ENCODE measurements around the gene DENND6A.
"Not testable (repeated sequence)": the region's sequence is repeated elsewhere in the genome, so short reads cannot be mapped to it uniquely, and the experiment has no call there.

DENND6A gene

GRCh38 chr3:57627976-57628375 lies 64.9 kb downstream of the DENND6A start:
- DNase-seq: peak; percentile 44

- no peak for DNase-seq
These were observed 68.1 kb downstream of the DENND6A start for GRCh38 chr3:57624801-57625200.

- DNase-seq: no peak
These were observed 70.5 kb downstream of the DENND6A start for GRCh38 chr3:57622362-57622761.

- no peak for DNase-seq
These were observed 75.1 kb downstream of the DENND6A start for GRCh38 chr3:57617739-57618138.

- no peak for DNase-seq
These were observed 76.6 kb downstream of the DENND6A start for GRCh38 chr3:57616233-57616632.

- not testable (repeated sequence) for DNase-seq
These were observed 81.0 kb downstream of the DENND6A start for GRCh38 chr3:57611870-57612269.

GRCh38 chr3:57605683-57606082 lies 87.2 kb downstream of the DENND6A start:
- DNase-seq: no peak

- DNase-seq: no peak
These were observed 87.9 kb downstream of the DENND6A start for GRCh38 chr3:57604971-57605370.

- DNase-seq: no peak
These were observed 92.7 kb downstream of the DENND6A start for GRCh38 chr3:57600195-57600594.

GRCh38 chr3:57598765-57599360 lies 94.0 kb downstream of the DENND6A start:
- DNase-seq: no peak

- DNase-seq: peak; percentile 92
These were observed 95.6 kb downstream of the DENND6A start, which contains the start of gene ARF4 for GRCh38 chr3:57597127-57597923. Gene ARF4 (minus strand): TSS chr3:57597344. CDS start chr3:57597140, 204 bp downstream.

GRCh38 chr3:57596495-57597126 lies 96.3 kb downstream of the DENND6A start:
- DNase-seq: no peak

- no peak for DNase-seq
These were observed 98.3 kb downstream of the DENND6A start for GRCh38 chr3:57594576-57594975.

- DNase-seq: no peak
These were observed 98.7 kb downstream of the DENND6A start for GRCh38 chr3:57594144-57594543.

GRCh38 chr3:57592306-57592705 lies 100.6 kb downstream of the DENND6A start:
- DNase-seq: no peak

GRCh38 chr3:57587905-57588304 lies 105.0 kb downstream of the DENND6A start:
- no peak for DNase-seq

GRCh38 chr3:57586778-57587177 lies 106.1 kb downstream of the DENND6A start:
- DNase-seq: no peak

- no peak for DNase-seq
These were observed 109.3 kb downstream of the DENND6A start for GRCh38 chr3:57583544-57583943.

- DNase-seq: no peak
These were observed 110.3 kb downstream of the DENND6A start for GRCh38 chr3:57582474-57583168.

- no peak for DNase-seq
These were observed 115.1 kb downstream of the DENND6A start for GRCh38 chr3:57577801-57578200.

- no peak for DNase-seq
These were observed 116.8 kb downstream of the DENND6A start for GRCh38 chr3:57575966-57576626.

All from NCI-H1105 (cell line).